GM12878 (cell line): Measurements from ENCODE around the gene CNOT10.

Experiments
- EZH2 ChIP-seq: IDR thresholded peaks from 2 replicates; pipeline ENCODE4 v1.6.1; 2012; ENCODE audit warnings: low read depth, mild to moderate bottlenecking, control low read depth, inconsistent platforms, low read length, borderline replicate concordance; ENCODE audit not compliant: control insufficient read depth
- JUNB ChIP-seq: IDR thresholded peaks from 2 replicates; pipeline ENCODE4 v1.6.1; 2016; ENCODE audit warnings: antibody characterized with exemption, mild to moderate bottlenecking
- KDM1A ChIP-seq: fragments of 200-600 bp; sonication (generic); IDR thresholded peaks from 2 replicates; pipeline ENCODE4 v1.6.1; 2016; ENCODE audit warnings: borderline replicate concordance
- REST ChIP-seq: IDR thresholded peaks from 2 replicates; pipeline ENCODE4 v1.6.1; 2012; ENCODE audit warnings: mild to moderate bottlenecking, low read depth, low read length
- SPI1 ChIP-seq: IDR thresholded peaks from 2 replicates; pipeline ENCODE4 v1.6.1; 2011; ENCODE audit warnings: low read depth, mild to moderate bottlenecking, low read length, moderate library complexity, borderline replicate concordance; ENCODE audit not compliant: insufficient read depth

GRCh38 chr3:32743934-32744333 is 58.9 kb downstream of the CNOT10 start:
- no peak for TF ChIP-seq REST
- no peak for TF ChIP-seq EZH2
- no peak for TF ChIP-seq SPI1
- no peak for TF ChIP-seq JUNB
- no peak for TF ChIP-seq KDM1A
